PFSK-1 (cell line): Measurements from ENCODE around the gene OR5K3.

Source experiments
- FOXP2 ChIP-seq: optimal IDR thresholded peaks from 2 replicates; pipeline ENCODE3; 2011; ENCODE audit warnings: borderline replicate concordance, control low read depth, inconsistent platforms; ENCODE audit not compliant: insufficient read depth; ENCODE audit errors: extremely low read length, extremely low read depth
- POLR2AphosphoS5 ChIP-seq: IDR thresholded peaks from 2 replicates; pipeline ENCODE4 v1.6.1; 2012; ENCODE audit warnings: low read depth, mild to moderate bottlenecking, control low read depth, low read length, moderate library complexity
- SIN3A ChIP-seq: IDR thresholded peaks from 2 replicates; pipeline ENCODE4 v1.6.1; 2012; ENCODE audit warnings: mild to moderate bottlenecking, low read length, moderate library complexity, borderline replicate concordance; ENCODE audit not compliant: insufficient read depth
- TAF1 ChIP-seq: IDR thresholded peaks from 2 replicates; pipeline ENCODE4 v1.6.1; 2012; ENCODE audit warnings: low read length, control low read depth, borderline replicate concordance; ENCODE audit not compliant: insufficient read depth
- TF ChIP-seq, protein P1 (sequence below), 2 experiments: IDR thresholded peaks; 2 replicates each; pipeline versions ENCODE4 v1.6.1 to v1.8.0; 2011 to 2012; ENCODE audit warnings: low read depth in 2 of 2, low read length in 2 of 2, control low read depth in 1 of 2, inconsistent platforms in 1 of 2, mild to moderate bottlenecking in 1 of 2, moderate library complexity in 1 of 2; ENCODE audit not compliant: insufficient read depth in 1 of 2

Gene OR5K3

DNA sequence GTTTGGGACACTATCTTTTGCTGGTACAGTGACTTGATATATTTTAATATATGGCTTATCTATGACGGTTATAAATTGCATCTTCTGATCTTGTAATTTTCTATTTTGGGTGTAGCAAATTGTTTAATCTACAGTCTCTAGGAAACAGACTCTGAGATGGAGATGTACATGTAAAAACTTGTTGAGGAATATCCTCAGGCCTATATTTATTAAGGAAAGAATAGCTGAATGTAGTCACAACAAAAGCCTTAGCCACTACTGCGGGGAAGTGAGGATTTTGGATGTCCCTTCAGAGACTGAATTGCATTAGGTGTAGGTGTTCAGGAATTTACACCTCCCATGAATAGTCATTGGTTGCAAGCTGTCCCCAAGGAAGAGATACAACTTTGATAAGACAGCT, 13.8 kb upstream of the OR5K3 start:
- no peak for TF ChIP-seq POLR2AphosphoS5
- TF ChIP-seq, protein P1, sequence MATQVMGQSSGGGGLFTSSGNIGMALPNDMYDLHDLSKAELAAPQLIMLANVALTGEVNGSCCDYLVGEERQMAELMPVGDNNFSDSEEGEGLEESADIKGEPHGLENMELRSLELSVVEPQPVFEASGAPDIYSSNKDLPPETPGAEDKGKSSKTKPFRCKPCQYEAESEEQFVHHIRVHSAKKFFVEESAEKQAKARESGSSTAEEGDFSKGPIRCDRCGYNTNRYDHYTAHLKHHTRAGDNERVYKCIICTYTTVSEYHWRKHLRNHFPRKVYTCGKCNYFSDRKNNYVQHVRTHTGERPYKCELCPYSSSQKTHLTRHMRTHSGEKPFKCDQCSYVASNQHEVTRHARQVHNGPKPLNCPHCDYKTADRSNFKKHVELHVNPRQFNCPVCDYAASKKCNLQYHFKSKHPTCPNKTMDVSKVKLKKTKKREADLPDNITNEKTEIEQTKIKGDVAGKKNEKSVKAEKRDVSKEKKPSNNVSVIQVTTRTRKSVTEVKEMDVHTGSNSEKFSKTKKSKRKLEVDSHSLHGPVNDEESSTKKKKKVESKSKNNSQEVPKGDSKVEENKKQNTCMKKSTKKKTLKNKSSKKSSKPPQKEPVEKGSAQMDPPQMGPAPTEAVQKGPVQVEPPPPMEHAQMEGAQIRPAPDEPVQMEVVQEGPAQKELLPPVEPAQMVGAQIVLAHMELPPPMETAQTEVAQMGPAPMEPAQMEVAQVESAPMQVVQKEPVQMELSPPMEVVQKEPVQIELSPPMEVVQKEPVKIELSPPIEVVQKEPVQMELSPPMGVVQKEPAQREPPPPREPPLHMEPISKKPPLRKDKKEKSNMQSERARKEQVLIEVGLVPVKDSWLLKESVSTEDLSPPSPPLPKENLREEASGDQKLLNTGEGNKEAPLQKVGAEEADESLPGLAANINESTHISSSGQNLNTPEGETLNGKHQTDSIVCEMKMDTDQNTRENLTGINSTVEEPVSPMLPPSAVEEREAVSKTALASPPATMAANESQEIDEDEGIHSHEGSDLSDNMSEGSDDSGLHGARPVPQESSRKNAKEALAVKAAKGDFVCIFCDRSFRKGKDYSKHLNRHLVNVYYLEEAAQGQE (IDR thresholded peaks at IDR 0.05; ENCODE audit: insufficient read depth in 1 of 2, low read depth in 2 of 2, low read length in 2 of 2) = no peak
- no peak for TF ChIP-seq FOXP2
- no peak for TF ChIP-seq TAF1
- TF ChIP-seq SIN3A = no peak

DNA sequence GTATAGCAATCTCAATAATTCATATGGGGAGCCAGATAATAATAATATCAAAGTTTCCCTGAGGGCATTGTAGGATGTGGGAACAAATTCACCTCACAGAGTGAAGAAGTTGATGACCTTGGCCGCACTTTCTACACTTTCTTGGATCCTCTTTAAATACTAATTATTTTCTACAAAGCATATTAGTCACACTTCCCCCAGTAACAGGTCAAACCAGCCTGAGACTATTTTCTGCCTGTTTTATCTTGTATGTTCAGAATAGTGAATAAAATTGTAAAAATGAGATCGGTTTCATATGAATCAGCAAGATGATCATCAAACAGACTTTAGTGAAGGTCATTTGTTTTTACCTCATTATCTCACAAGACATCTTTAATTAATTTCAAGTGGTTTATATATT, 2.3 kb upstream of the OR5K3 start:
- no peak for TF ChIP-seq POLR2AphosphoS5
- no peak for TF ChIP-seq TAF1
- TF ChIP-seq FOXP2 = no peak
- TF ChIP-seq, protein P1 (IDR thresholded peaks at IDR 0.05; ENCODE audit: insufficient read depth in 1 of 2, low read depth in 2 of 2, low read length in 2 of 2) = no peak
- no peak for TF ChIP-seq SIN3A

DNA sequence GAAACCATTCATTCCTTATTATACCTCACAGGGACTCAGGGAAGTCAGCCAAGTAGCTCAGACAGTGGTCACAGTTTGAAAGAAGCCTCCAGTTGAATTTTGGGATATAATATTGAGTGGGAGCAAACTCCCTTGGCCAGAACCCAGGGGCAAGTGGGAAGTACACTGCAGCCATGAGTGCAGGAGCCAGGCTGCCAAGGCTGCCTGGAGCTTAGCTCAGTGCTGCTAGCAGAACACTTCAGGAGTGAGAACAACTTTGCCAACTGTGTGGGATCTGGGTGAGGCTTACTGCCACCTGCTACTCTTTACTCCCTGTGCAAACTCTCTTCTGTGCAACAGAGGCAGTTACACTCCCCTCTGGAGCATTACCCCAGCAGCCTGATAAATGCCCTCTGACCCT, 4.6 kb downstream of the OR5K3 start:
- TF ChIP-seq FOXP2 (no peak), TAF1 (no peak), SIN3A (no peak), POLR2AphosphoS5 (no peak)
- TF ChIP-seq, protein P1 (IDR thresholded peaks at IDR 0.05; ENCODE audit: insufficient read depth in 1 of 2, low read depth in 2 of 2, low read length in 2 of 2) = no peak

DNA sequence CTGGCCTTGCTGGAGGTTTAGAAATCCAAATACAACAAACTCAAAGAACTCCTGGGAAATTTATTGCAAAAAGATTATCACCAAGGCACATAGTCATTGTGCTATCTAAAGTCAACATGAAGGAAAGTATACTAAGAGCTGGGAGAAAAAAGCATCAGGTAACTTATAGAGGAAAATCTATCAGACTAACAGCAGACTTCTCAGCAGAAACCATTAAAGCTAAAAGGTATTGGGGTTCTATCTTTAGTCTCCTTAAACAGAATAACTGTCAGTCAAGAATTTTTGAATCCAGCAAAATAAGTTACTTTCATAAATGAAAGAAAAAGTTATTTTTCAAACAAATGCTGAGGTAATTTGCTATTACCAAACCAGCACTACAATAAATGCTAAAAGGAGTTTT, 8.0 kb downstream of the OR5K3 start:
- TF ChIP-seq SIN3A (no peak), POLR2AphosphoS5 (no peak), FOXP2 (no peak)
- TF ChIP-seq, protein P1 (IDR thresholded peaks at IDR 0.05; ENCODE audit: insufficient read depth in 1 of 2, low read depth in 2 of 2, low read length in 2 of 2) = no peak

DNA sequence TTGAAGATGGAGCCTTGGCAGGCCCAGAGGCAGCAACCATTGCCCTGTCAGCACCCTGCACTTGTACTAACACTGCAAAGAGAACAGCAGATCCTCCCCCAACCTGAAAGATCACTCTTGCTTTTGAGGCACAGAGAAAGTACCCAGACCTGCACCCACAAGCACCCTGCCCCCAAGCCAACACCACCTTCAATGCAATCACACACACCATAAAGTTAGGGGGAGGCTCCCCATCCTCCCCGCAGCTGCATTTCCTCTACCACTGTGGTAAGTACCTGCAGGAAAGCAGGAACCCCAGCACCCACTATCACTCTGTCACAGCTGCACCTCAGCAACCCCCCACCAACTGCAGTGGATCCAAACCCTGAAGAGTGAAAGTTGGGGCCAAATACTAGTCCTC, 12.0 kb downstream of the OR5K3 start:
- no peak for TF ChIP-seq FOXP2
- TF ChIP-seq, protein P1 (IDR thresholded peaks at IDR 0.05; ENCODE audit: insufficient read depth in 1 of 2, low read depth in 2 of 2, low read length in 2 of 2) = no peak
- TF ChIP-seq SIN3A = no peak
- TF ChIP-seq TAF1 = no peak
- TF ChIP-seq POLR2AphosphoS5 = no peak
